WI38 (cell line): ENCODE measurements around the gene DISC1.

Experiments used
- H3K4me3 ChIP-seq: 2 replicates; pipeline ENCODE4 v1.5.1; 2011; ENCODE audit warnings: low read depth, mild to moderate bottlenecking, control low read depth, low read length
- TF ChIP-seq, protein P1 (sequence below): IDR thresholded peaks from 2 replicates; pipeline ENCODE4 v1.5.1; 2012; ENCODE audit warnings: low read depth, mild to moderate bottlenecking, control low read depth, low read length

The DISC1 gene

DNA sequence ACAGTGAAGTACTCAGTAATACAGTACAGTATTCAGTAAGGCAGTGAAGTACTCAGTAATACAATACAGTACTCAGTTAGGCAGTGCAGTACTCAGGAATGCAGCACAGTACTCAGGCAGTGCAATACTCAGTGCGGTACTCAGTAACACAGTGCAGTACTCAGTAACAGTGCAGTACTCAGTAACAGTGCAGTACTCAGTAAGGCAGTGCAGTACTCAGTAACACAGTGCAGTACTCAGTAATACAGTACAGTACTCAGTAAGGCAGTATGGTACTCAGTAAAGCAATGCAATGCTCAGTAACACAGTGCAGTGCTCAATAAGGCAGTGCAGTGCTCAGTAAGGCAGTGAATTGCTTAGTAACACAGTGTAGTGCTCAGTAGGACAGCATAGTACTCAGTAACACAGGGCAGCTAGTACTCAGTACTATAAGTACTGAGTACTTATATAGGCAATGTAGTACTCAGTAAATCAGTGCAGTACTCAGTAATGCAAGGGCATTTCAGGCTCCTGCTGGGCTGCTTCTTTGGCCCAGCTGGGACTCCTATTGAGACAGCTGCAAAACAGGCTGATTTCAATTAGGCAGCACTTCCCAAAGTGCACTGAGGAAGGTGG lies 411.3 kb downstream of the DISC1 start:
- TF ChIP-seq, protein P1, sequence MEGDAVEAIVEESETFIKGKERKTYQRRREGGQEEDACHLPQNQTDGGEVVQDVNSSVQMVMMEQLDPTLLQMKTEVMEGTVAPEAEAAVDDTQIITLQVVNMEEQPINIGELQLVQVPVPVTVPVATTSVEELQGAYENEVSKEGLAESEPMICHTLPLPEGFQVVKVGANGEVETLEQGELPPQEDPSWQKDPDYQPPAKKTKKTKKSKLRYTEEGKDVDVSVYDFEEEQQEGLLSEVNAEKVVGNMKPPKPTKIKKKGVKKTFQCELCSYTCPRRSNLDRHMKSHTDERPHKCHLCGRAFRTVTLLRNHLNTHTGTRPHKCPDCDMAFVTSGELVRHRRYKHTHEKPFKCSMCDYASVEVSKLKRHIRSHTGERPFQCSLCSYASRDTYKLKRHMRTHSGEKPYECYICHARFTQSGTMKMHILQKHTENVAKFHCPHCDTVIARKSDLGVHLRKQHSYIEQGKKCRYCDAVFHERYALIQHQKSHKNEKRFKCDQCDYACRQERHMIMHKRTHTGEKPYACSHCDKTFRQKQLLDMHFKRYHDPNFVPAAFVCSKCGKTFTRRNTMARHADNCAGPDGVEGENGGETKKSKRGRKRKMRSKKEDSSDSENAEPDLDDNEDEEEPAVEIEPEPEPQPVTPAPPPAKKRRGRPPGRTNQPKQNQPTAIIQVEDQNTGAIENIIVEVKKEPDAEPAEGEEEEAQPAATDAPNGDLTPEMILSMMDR, result no peak

GRCh38 chr1:232038706-232039677 lies 412.4 kb downstream of the DISC1 start:
- H3K4me3 ChIP-seq, result no peak overlapping the region
- TF ChIP-seq, protein P1, result no peak

More for the DNA sequence above, 411.3 kb downstream of the DISC1 start:
- no peak overlapping the region for H3K4me3 ChIP-seq

- TF ChIP-seq, protein P1, result no peak
- H3K4me3 ChIP-seq, result no peak overlapping the region
These were observed 413.7 kb downstream of the DISC1 start for GRCh38 chr1:232040260-232040659.

DNA sequence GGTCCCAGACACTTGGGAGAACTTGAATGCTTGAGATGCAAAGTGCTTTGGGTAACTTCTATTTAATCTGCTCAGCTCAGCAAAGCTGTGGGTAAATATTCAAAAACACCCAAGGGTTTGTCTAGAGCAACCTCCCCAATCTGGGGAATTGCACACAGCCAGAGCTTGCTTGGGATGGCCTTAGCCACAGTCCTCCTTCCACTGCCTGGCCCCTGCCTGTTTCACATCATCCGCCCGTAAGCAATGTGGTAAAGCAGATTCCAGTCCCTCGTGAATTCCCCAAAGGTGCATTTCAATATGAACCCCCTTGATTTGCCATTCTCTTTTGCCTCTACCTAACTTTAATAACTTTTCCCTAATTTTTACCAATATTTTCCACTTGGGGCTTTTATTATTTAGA lies 418.1 kb downstream of the DISC1 start:
- no peak overlapping the region for H3K4me3 ChIP-seq
- TF ChIP-seq, protein P1, result no peak

DNA sequence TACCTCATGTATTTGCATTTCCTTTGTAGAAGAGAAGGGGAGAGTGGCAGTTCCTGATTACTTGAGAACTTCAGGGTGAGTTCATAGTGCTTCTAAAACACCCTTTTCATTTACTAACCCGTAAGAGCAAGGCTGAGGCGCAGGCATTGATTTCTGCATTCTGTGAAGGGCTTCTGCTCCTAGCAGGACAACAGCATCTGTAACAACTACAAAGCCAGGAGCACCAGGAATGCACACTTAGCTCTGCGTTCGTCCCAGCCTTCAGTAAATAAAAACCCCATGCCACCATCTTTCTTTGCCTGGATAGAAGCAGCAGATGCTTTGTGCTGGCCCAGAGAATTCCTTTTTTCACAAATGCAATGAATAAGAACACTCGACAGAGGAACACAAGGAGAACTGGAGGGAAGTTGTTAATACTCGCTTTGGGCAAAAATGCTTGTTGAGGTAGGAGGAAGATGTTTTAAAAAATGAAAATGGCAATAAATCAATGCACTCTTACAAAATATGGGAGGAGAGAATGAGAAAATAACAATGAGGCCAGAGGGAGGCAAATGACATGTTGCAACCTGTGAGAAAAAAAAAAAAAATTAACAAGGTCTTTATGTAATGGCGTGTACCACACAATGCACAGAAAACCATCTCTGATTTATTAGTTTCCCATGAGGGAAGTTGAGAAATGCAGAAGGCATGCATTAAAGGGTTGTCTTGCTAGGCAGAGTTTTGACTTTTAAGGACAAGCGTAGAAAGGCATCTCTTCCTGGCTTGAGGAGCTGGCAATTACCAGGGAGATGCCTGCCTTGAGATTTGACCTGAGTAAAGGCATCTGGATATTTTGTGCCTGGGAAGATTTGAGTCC lies 418.8 kb downstream of the DISC1 start:
- TF ChIP-seq, protein P1, result no peak
- H3K4me3 ChIP-seq, result no peak overlapping the region

DNA sequence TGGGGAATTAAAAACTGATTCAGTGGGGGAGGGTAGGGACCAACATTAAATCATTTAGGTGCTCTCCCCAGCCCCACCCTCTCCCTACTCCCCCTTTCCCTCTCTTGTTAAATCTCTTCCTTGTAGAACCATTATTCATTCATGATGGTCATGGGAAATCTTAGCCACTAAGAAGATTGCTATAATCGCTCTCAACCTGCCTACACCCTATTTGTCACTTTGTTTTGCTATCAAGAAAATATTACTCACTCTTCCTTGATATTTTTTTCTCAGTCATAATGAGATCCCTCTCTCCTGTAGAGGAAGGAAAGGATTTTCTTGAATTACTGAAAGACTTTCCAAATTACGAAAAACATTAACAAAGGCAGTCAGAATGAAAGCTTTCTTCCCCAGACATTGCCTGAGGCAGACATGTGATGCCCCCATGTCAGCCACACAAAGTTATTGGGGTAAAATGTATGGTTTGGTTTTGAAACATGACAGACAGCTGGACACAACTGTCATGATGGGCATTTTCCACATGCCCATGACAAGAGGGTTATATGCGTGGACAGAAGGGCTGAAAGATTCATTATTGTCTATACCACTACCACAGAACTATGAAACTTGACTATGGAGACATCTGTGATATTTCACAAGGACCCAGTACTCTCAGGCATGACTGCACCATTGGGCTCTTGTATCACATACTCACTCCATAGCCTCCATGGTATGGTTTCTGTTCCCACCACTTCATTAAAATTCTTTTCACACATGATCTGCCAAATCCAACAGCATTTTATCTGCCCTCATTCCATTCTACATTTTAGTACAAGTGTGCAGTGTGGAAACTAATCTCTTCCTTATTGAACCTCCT lies 420.1 kb downstream of the DISC1 start:
- no peak overlapping the region for H3K4me3 ChIP-seq
- TF ChIP-seq, protein P1, result no peak
